AG08395 (cell line): Measurements from ENCODE around the gene SEL1L.
A peak's percentile ranks its signal among the peaks of the same experiment; 100 is the strongest.
"Not testable (repeated sequence)": the region's sequence is repeated elsewhere in the genome, so short reads cannot be mapped to it uniquely, and the experiment has no call there.

Experiments
- DNase-seq: peaks from one replicate; pipeline ENCODE4 v3.0.0; 2012; ENCODE audit warnings: mixed read lengths, low spot score

Gene SEL1L

DNA sequence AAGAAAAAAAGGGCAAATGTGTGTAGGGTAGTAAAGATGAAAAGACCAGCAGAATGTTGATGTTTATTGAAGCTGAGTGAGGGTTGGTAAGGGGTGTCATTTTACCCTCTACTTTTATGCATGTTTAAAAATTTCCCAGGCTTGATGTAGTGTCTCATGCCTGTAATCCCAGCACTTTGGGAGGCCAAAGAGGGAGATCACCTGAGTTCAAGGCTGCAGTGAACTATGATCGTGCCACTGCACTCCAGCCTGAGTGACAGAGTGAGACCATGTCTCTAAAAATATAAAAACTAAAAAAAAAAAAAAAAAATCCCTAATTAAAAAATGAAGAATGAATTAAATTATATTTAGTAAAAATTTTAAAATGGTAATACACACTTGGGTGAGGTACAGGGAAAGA is 8.5 kb downstream of the SEL1L start:
- DNase-seq, result no peak

DNA sequence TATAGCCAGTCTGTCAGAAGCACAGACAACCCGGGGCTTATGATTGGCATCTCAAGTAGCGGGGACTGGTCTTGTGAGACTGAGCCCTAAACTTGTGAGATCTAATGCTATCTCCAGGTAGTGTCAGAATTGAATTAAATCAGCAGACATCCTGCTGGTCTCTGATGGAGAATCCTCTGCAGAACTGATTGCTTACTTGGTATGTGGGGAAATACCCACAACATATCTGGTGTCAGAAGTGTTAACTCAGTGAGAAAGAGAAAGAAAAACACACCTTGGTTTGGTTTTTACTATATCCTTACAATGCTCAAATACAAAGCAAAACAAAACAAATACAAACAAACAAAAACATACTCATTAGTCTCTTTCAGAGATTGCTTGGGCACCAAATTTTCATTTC is 10.0 kb downstream of the SEL1L start:
- DNase-seq, result no peak

DNA sequence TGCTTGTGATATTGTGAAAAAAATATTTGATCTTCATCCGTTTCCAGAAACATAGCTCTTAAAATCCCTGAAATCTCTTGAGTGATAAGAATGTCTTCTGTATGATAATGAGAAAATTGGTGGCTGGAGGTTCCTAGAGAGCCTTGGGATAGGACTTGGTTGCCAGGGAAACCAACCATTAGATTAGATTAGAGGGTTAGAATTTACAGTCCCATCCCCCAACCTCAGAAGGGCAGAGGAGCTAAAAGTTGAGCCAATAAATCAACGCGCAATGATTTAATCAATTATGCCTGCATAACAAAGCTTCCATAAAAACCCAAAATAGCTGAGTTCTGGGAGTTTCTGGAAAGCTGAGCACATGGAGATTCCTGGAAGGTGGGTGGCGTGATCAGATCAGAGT is 10.6 kb downstream of the SEL1L start:
- no peak for DNase-seq

DNA sequence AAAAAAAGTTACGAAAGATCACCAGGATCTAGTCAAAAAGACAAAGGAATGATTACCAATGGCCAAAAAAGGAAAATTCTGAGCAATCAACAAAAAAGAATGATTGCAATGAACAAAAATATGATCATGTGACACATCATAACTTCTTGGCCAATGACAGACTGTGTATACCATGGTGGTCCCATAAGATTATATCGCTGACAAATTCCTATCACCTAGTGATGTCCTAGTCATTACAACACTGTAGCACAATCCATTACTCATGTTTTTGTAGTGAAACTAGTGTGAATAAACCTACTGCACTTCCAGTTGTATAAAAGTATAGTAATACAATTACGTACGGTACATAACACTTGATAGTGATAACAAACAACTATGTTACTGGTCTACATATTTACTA is 12.3 kb downstream of the SEL1L start:
- DNase-seq, result no peak

DNA sequence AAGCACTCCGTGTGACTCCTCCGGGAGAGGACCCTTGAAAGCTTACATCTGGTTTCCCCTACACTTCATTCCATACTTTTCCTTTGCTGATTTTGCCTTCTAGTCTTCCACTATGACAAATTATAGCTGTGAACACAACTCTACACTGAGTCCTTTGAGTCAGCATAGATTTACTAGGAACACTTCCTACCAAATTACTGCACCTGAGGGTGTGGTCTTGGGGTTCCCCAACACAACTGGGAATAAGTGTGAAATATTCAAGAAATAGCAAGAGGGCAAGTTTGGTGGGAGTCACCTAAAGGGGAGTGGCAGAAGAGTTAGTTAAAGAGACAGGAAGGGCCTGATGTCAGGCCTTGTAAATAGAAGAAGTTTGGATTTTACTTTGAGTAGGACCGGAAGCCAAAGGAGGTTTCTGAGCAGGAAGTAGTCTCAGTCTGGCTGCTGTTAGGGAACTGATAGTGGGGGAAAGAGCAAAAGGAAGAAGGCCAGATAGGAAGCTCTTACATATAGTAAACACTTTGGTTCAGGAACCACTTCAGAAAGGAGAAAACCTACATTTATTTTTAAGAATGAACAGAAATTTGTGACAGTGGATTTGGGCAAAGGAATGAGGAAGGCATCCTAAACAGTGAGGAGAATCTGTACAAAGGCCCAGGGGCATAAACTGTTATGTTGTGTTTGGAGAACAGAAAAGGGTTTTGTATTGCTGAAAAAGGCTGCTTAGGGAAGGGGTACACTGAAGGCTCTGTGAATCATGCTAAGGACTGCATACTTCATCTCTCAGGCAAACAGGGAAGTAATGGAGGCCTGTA is 14.2 kb downstream of the SEL1L start:
- no peak for DNase-seq

DNA sequence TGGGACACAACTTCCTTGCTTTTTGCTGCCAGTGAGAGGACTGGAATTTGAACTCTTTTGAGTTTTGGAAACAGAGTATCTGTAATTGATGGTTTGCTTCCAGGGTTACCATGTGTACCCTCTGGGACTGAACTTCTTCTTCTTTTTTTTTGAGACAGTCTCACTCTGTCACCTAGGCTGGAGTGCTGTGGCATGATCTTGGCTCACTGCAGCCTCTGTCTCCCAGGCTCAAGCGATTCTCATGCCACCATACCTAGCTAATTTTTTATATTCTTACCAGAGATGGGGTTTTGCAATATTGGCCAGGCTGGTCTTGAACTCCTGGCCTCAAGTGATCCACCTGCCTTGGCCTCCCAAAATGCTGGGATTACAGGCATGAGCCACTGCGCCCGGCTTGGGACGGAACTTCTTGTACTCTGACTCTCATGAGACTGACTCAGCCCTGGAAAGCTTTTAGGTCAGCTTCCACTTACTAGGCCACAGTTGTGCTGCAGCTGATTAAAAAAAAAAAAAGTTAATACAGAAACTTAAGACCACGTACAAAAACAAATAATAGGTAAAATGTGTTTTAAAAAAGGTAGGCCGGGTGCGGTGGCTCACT is 15.8 kb downstream of the SEL1L start:
- no peak for DNase-seq

DNA sequence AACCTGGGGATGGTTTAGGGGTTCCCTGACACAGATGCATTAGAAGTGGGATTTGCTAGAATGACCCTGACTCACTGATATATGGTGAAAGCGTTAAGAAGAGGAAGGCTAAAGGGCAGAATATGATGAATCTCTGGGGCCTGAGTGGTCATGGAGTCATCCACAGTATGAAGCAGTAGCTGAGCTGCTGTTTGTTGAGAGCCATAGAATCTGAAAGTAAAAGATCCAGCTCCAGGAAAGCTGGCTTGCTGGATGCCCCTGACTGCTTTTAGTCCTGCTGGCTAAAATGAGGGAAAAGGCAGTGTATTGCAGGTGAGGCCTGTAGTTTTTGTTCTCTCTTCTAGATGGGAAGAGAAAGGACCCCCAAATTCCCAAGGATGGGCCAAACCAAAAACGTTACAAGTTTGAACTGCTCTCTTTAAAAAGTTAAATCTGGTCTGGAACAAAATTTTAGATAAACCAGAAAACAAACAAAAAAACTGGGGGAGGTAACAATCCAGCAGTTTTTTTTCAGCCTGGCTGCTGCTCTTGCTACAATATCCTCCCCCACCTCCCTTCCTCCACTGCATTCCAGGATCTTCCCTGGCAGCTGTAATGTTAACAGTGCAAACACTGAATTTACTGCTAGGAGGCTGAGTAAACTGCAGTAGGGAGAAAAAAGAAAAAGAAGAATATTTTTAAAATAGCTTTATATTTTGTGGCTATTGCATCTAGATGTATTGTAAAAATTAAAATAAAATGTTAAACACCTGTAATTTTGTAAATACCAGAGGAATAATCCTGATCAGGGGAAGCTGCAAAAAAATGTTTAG is 16.5 kb downstream of the SEL1L start:
- DNase-seq, result peak; percentile 58

DNA sequence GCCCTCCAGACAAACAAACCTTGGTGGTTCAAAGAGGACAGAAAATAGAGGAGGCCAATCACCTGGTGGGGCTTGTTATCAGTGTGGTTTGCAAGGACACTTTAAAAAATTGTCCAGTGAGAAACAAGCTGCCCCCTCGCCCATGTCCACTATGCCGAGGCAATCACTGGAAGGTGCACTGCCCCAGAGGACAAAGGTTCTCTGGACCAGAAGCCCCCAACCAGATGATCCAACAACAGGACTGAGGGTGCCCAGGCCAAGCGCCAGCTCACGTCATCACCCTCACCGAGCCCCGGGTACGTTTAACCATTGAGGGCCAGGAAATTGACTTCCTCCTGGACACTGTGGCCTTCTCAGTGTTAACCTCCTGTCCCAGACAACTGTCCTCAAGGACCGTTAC is 17.7 kb downstream of the SEL1L start:
- not testable (repeated sequence) for DNase-seq

DNA sequence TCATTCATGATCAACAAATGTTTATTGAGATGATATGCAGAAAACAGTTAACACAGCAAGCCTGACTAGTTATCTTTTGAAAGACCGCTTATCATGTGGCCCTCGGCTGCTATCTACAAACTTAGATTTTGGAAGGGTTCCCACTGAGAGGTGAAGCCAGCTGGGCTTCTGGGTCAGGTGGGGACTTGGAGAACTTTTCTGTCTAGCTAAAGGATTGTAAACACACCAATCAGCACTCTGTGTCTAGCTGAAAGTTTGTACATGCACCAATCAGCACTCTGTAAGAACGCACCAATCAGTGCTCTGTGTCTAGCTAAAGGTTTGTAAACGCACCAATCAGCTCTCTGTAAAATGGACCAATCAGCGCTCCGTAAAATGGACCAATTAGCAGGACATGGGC is 20.8 kb downstream of the SEL1L start:
- DNase-seq, result not testable (repeated sequence)

DNA sequence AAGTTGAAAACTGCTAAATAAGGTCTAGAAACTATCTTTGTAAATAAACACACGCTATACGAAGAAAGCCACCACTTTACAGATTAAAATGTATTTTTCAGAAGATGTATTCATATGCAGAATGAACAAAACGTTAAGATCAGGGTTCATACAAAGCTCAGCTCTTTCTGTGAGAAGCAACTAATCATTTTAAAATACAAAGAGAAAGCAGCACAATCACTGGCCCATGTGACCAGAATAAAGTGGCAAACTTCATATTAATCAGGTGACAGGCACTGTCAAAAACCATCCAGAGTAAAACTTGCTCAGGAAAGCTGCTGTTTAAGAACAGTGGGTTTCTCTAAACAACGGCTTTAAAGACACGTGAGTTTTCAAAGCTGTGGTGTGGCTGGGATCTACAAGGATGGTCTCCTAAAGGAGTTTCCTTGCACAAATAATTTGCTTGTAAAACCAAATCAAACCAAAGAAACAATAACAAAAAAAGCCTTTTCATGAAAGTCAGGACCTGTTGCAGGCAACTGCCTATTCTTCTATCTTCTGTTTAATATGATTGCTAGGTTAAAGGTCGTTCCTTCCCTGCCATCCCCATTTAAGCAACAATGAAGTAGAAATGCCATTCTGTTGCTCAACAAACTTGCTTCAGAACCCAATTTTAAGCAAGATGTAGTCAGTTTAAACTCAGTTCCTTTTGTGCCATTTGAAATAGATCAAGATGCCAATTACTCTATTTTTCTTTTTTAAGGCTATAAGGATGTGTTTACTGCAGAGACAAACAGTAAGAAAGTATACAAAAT is 22.3 kb downstream of the SEL1L start:
- no peak for DNase-seq

DNA sequence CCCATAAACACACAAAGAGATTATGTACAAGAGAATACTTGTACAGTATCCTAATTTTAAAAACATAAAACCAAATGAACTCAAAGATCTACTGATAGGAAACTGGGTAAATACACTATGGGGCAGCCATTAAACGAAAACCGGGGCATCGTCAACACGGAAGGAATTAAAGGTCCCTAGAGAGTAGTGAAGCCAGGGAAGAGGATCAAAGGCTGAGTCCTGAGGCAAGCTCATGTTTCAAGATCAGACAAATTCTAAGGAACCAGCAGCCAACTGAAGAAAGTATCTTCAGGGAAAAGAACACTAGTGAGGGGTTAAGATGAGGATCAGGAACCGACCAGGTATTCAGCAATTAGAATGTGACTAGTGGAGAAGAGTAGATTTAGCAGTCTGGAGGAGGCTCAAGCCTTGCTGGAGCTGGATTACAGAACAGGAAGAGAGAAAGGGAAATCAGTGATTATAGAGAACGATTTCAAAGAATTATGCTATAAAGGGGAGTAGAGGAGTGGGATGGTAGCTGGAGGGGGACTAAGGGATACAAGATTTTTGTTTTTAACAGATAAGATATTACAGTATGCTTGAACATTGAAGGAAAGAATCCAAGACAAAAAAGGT is 23.7 kb downstream of the SEL1L start:
- DNase-seq, result peak; percentile 7

DNA sequence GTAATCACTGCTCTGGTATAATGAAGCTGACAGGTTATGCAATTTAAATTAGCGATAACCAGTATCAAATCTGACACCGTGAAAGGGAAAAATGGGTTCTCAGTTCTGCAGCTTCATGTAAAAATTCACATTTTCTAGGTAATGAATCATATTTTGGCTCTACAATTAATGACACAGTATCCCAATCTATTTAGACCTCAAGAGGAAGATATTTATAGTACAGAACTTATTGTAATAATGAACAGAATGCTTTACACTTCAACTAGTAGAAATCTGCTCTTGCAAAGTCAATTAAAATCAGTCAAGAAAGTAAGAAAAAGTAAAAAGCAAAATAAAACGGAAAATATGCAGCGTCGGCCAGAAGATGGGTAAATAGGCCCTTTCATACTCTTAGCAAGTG is 24.3 kb downstream of the SEL1L start:
- DNase-seq, result no peak

DNA sequence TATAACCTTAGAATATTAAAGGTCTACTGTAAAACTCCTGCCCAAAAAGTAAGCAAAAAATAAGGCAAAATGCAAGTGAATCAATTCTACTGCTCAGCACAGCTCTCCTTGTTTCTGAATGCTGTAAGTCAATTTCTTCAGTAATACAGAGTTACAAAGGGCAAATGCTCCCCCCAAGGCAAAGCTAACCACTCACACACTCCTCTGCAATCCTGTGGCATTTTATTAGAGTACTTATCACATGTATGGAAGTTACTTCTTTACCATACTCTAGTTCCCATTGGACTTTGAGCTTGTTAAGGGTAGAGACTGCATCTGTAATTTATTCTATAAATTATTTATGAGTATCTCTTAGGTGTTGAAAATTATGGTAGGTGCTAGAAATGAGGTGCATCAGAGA is 27.2 kb downstream of the SEL1L start:
- no peak for DNase-seq

DNA sequence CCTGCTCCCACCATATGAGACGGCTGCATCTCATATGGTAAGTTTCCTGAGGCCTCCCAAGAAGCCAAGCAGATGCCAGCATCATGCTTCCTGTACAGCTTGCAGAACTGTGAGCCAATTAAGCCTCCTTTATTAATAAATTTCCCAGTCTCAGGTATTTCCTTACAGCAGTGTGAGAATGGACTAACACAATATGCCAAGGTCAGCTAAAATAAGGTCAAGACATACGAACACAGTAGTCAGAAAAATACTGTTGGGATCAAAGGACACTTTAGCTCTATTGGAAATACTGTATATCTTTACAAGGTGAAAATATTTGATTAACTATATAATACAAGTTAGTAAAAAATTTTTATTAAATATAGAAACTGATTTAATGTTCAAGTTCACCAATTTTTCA is 28.8 kb downstream of the SEL1L start:
- no peak for DNase-seq

DNA sequence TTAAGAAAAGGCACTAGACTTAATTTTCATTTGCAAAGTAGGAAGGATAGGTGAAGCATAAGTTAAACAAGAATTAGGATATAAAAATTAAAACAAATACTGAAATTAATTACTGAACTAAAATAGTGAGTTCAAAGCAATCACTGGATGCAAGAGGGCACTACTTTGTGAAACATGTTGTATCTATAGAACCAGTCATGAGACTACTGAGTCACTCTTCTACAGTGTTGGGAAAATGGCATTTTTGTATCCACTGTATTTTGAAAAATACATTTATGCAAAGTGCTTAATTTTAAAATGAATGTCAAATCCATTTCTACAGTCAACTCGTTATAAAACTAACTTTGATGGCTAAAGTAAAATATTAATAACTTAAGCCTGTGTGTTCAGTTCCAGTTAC is 47.9 kb downstream of the SEL1L start:
- DNase-seq, result no peak

DNA sequence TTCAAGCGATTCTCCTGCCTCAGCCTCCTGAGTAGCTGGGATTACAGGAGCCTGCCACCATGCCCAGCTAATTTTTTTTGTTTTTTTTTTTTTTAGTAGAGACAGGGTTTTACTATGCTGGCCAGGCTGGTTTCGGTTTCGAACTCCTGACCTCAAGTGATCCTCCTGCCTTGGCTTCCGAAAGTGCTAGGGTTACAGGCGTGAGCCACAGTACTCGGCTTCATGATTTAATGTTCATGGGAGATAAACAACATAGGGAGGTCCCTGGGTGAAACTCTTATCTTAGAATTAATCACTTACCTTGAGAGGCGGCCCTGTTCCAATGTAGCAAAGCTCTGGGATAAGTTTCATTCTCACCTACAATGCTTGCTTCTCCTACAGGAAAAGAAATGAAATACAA is 48.3 kb downstream of the SEL1L start:
- no peak for DNase-seq

DNA sequence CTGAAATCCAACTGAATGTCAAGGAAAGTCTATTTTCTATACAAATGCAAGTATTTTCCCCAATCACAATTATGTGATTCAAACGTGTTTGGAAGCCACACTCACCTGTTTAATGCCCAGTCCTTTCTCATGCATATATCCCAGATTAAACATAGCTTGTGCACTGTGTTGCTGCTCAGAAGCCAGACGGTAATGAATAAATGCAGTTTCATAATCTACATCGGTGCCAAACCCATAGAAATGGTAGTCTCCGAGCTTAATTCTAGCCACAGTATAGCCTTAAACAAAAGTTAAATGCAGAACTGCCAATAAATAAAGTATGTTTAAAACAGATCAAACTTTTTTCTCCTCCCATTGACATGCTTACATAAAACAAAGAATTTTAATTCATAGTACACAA is 49.5 kb downstream of the SEL1L start:
- no peak for DNase-seq

DNA sequence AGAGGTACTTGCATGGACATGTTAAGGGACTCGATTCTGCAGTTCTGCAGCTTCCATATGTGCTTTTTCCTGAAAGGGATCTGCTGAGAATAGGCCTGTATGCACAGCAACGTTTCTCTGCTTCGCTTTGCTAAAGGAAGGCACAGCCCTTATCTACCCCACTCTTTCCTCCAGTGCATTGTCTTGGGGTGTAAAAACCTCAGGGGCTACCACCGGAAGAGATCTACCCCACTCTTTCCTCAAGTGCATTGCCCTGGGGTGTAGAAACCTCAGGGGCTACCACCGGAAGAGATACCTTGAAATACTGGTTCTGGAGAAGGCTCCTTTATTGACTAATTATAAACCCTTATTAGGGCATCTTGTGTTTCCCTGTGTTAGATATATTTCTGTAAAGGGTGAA is 52.9 kb downstream of the SEL1L start:
- no peak for DNase-seq

DNA sequence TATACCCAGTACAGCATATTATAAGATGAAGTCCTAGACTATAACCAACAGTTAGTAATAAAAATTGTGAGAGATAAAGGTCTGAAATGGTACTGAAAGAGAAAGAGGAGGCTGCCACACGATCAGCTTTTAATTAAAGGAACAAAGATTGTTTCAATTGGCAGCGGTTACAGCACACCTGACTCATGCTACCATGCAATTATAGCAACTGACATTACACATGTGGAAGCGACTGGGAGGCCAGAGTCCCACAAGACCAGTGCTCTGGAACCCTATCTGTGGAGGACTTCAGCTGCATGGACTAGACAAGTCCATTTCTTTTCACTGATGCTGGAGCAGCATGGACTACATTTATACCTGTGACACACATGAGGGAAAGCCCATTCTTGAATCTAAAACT is 55.2 kb downstream of the SEL1L start:
- no peak for DNase-seq

DNA sequence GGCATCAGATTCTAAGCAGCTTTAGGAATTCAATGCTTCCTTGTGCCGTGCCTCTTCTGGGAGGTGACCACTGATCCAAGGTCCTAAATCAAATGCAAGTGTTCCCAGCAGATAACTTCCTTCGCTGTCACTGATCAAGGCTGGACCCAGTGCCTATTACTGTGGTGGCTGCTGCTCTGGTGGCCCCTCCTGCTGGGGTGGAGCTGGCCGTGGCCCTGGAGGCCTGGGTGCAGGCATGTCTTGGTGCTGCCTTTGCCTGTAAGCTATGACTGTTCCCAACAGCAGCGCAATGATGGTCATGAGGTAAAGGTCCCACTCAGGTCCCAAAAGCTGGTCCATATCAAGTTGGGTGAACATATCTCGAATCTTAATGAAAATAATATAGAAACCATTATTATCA is 56.8 kb downstream of the SEL1L start:
- DNase-seq, result no peak

DNA sequence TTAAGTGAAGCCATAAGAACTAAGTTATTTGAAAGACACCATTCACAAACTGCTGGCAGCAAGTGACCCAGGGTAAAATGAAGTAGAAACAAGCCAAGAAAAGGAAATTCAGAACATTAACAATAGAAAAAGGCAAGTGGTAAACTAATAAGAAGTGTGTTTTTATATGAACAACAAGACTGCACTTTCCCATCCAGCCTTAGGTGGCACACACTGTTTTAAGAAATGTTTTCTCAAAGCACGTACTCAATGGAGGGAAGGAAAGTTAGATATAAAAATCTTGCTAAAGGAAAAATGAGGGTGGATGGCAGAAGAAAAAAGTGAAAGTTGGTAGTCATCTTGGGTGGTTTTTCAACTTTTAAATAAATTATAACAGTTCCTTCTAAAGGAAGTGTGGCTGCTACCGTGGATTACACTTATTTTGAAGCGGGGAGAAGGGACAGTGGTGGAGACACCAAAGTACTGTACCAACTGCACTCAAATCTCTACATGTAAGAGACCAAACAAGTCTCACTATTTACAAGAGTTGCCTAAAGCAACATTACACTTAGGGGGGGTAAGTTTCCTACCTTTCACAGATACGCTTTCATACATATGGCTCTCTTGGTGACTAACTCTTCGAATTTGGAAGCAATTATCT is 58.8 kb downstream of the SEL1L start:
- DNase-seq, result no peak

DNA sequence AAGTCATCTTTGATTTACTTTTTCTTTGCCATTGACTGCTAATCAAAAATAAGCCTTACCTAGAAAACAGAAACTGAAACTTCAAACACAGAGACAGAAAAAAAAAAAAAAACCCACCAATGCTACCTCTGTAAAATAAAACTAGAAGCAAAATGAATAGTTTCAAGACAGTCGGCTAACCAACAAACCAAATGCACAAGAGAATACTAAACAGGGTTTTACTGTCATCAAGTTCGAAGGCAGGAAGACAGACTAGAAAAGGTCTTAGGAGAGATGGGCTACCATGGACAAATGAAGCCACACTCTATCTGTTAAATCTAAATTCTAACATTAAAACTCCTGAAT is 59.5 kb downstream of the SEL1L start:
- no peak for DNase-seq
